Progenitor cell of endocrine pancreas (in vitro differentiated cells): Measurements from ENCODE around the gene ZNF860. TPM values are rescaled to one million over a fixed set of nuclear protein-coding genes. Genes with fewer than 3 reads are reported as not detected.

Experiments used
- DNase-seq: peaks from one replicate; pipeline ENCODE4 v3.0.0; 2021; ENCODE audit warnings: low spot score; ENCODE audit not compliant: unreplicated experiment
- H3K27ac Mint-ChIP-seq: 2 replicates; pipeline ENCODE4 v1.8.0; 2021; ENCODE audit warnings: mild to moderate bottlenecking, moderate library complexity, mixed read lengths
- H3K27me3 Mint-ChIP-seq: 2 replicates; pipeline ENCODE4 v1.8.0; 2021; ENCODE audit warnings: mixed read lengths
- H3K36me3 Mint-ChIP-seq: 2 replicates; pipeline ENCODE4 v1.8.0; 2022; ENCODE audit warnings: mixed read lengths; ENCODE audit not compliant: insufficient read depth
- H3K4me1 Mint-ChIP-seq: 2 replicates; pipeline ENCODE4 v1.8.0; 2021; ENCODE audit warnings: low read depth, mixed read lengths
- H3K4me3 Mint-ChIP-seq: 2 replicates; pipeline ENCODE4 v1.8.0; 2021; ENCODE audit warnings: low read depth, mild to moderate bottlenecking, moderate library complexity, mixed read lengths
- H3K9me3 Mint-ChIP-seq: 2 replicates; pipeline ENCODE4 v1.8.0; 2021; ENCODE audit warnings: low read depth, mixed read lengths
- CTCF ChIP-seq: fragments of 200-600 bp; sonication (generic); IDR thresholded peaks from one replicate; pipeline ENCODE4 v1.5.0; 2021; ENCODE audit warnings: antibody characterized with exemption, mild to moderate bottlenecking; ENCODE audit not compliant: unreplicated experiment
- long read RNA-seq: library from polyadenylated mRNA; unstranded; transcript quantifications from one replicate; pipeline ENCODE4 v2.0.0, GENCODE V29; 2020
- total RNA-seq: library from RNA; stranded (reverse); gene quantifications from 2 replicates; pipeline ENCODE4 v1.2.1, GENCODE V29; 2021

The ZNF860 gene
- total RNA-seq, result 2.1 and 2.2 TPM in 2 replicates
- long read RNA-seq, partial matches to known transcripts, result 0 of 3 reads
- long read RNA-seq, other reads (novel, unspliced or antisense), result 0 of 3 reads

GRCh38 chr3:31981206-31982181, at the start of gene ZNF860, which contains the start of gene OSBPL10:
Gene ZNF860, plus strand, starts transcription at chr3:31981750. Its CDS starts 7,330 bp downstream, at chr3:31989080.
Gene OSBPL10, minus strand, starts transcription at chr3:31981262. Its CDS starts 83 bp downstream, at chr3:31981179.
- H3K27ac Mint-ChIP-seq, result peak within 1 kb of the TSS; percentile 94
- peak within 1 kb of the TSS; percentile 90 for H3K4me3 Mint-ChIP-seq
- H3K27me3 Mint-ChIP-seq, result peaks cover 36% of the 10 kb centered on the region

GRCh38 chr3:31932990-31933389, 48.6 kb upstream of the ZNF860 start:
- no peaks in the 10 kb centered on the region for H3K27me3 Mint-ChIP-seq
- no peak for TF ChIP-seq CTCF
- no peak overlapping the region for H3K4me3 Mint-ChIP-seq
- H3K36me3 Mint-ChIP-seq, result no peaks in the 10 kb centered on the region
- no peak overlapping the region for H3K27ac Mint-ChIP-seq
- peaks cover 9% of the 10 kb centered on the region for H3K4me1 Mint-ChIP-seq
- no peaks in the 10 kb centered on the region for H3K9me3 Mint-ChIP-seq
- DNase-seq, result no peak

More at GRCh38 chr3:31981206-31982181, at the start of gene ZNF860, which contains the start of gene OSBPL10:
- H3K36me3 Mint-ChIP-seq, result peaks cover 5% of the 10 kb centered on the region
- no peaks in the 10 kb centered on the region for H3K9me3 Mint-ChIP-seq
- no peak for TF ChIP-seq CTCF
- DNase-seq, result peak; percentile 46
- H3K4me1 Mint-ChIP-seq, result peaks cover 17% of the 10 kb centered on the region

- no peaks in the 10 kb centered on the region for H3K36me3 Mint-ChIP-seq
- H3K27ac Mint-ChIP-seq, result no peak overlapping the region
- TF ChIP-seq CTCF, result no peak
- H3K4me1 Mint-ChIP-seq, result peaks cover 9% of the 10 kb centered on the region
- no peak overlapping the region for H3K4me3 Mint-ChIP-seq
- no peaks in the 10 kb centered on the region for H3K27me3 Mint-ChIP-seq
- H3K9me3 Mint-ChIP-seq, result no peaks in the 10 kb centered on the region
- DNase-seq, result no peak
These were observed 47.5 kb upstream of the ZNF860 start for GRCh38 chr3:31934018-31934417.

GRCh38 chr3:31934866-31935265, 46.7 kb upstream of the ZNF860 start:
- no peak overlapping the region for H3K4me3 Mint-ChIP-seq
- no peaks in the 10 kb centered on the region for H3K27me3 Mint-ChIP-seq
- H3K4me1 Mint-ChIP-seq, result peaks cover 9% of the 10 kb centered on the region
- H3K36me3 Mint-ChIP-seq, result no peaks in the 10 kb centered on the region
- TF ChIP-seq CTCF, result no peak
- no peak for DNase-seq
- H3K27ac Mint-ChIP-seq, result no peak overlapping the region
- no peaks in the 10 kb centered on the region for H3K9me3 Mint-ChIP-seq

GRCh38 chr3:31936420-31937060, 45.0 kb upstream of the ZNF860 start:
- no peaks in the 10 kb centered on the region for H3K27me3 Mint-ChIP-seq
- peaks cover 9% of the 10 kb centered on the region for H3K4me1 Mint-ChIP-seq
- H3K4me3 Mint-ChIP-seq, result no peak overlapping the region
- no peaks in the 10 kb centered on the region for H3K36me3 Mint-ChIP-seq
- no peak overlapping the region for H3K27ac Mint-ChIP-seq
- no peak for DNase-seq
- H3K9me3 Mint-ChIP-seq, result no peaks in the 10 kb centered on the region
- no peak for TF ChIP-seq CTCF
